Mesothelial cell of epicardium (in vitro differentiated cells): ENCODE data around the gene SINHCAF. TPM values are rescaled to one million over a fixed set of nuclear protein-coding genes. Genes with fewer than 3 reads are reported as not detected.

Source experiments
- DNase-seq, 2 experiments: peaks; one replicate each; pipeline ENCODE4 v3.0.0; 2021; ENCODE audit warnings: low spot score in 2 of 2; ENCODE audit not compliant: unreplicated experiment in 2 of 2
- H3K27ac Mint-ChIP-seq: 2 replicates; pipeline ENCODE4 v1.8.0; 2021; ENCODE audit warnings: mixed read lengths
- H3K27me3 Mint-ChIP-seq: 2 replicates; pipeline ENCODE4 v1.8.0; 2021; ENCODE audit warnings: low read depth, mixed read lengths
- H3K36me3 Mint-ChIP-seq: 2 replicates; pipeline ENCODE4 v1.8.0; 2021; ENCODE audit warnings: mixed read lengths
- H3K4me1 Mint-ChIP-seq: 2 replicates; pipeline ENCODE4 v1.8.0; 2021; ENCODE audit warnings: mixed read lengths
- H3K4me3 Mint-ChIP-seq: 2 replicates; pipeline ENCODE4 v1.8.0; 2021; ENCODE audit warnings: mild to moderate bottlenecking, moderate library complexity, mixed read lengths
- H3K9me3 Mint-ChIP-seq: 2 replicates; pipeline ENCODE4 v1.8.0; 2021; ENCODE audit warnings: mixed read lengths
- total RNA-seq: library from RNA; stranded (reverse); gene quantifications from 3 replicates; pipeline ENCODE4 v1.2.1, GENCODE V29; 2021
- TF ChIP-seq, protein P1 (sequence below): fragments of 200-600 bp; sonication (generic); IDR thresholded peaks from one replicate; pipeline ENCODE4 v1.5.0; 2021; ENCODE audit warnings: antibody characterized with exemption; ENCODE audit not compliant: unreplicated experiment

The SINHCAF gene
- total RNA-seq, 1 donor from 2014 or later = 241 TPM

DNA sequence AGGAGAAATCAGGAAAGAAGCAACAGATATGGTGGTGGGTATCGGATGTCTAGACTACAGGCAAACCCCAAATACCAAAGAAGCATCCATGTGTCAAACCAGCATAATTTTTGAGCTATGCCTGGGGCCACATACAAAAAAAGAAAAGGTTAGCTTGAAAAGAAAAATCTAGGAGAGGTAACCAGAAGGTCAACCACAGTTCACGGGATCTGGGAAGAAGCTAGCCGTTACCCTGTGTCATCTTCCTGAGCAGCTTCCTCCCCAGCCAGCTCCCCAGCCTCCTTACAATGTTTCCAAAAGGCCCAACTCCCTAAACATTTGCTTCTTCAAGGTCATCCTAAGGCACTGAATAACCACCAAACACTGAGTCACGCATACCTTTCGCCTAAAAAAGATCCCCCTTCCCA lies 3.1 kb downstream of the SINHCAF start:
- Mint-ChIP-seq H3K27ac (peak overlapping the region; percentile 98), H3K36me3 (no peaks in the 10 kb centered on the region), H3K4me1 (peaks cover 60% of the 10 kb centered on the region), H3K9me3 (no peaks in the 10 kb centered on the region), H3K4me3 (peak overlapping the region; percentile 99), H3K27me3 (no peaks in the 10 kb centered on the region)
- no peak for DNase-seq
- TF ChIP-seq, protein P1, sequence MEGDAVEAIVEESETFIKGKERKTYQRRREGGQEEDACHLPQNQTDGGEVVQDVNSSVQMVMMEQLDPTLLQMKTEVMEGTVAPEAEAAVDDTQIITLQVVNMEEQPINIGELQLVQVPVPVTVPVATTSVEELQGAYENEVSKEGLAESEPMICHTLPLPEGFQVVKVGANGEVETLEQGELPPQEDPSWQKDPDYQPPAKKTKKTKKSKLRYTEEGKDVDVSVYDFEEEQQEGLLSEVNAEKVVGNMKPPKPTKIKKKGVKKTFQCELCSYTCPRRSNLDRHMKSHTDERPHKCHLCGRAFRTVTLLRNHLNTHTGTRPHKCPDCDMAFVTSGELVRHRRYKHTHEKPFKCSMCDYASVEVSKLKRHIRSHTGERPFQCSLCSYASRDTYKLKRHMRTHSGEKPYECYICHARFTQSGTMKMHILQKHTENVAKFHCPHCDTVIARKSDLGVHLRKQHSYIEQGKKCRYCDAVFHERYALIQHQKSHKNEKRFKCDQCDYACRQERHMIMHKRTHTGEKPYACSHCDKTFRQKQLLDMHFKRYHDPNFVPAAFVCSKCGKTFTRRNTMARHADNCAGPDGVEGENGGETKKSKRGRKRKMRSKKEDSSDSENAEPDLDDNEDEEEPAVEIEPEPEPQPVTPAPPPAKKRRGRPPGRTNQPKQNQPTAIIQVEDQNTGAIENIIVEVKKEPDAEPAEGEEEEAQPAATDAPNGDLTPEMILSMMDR = no peak

DNA sequence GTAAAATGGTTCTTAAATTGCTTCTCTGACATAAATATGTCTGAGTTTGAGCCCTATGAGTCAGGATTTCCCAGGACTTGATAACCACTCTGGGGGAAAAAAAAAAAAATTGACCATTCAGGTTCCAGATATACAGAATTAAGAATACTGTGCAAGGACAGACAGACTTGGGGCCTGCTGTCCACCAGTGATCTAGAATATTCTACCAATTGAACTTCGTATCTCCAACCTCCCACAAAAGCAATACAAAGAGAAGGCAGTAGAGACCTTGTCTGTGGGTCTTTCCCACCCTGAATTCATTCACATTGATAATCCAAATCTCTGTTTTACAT lies 4.1 kb downstream of the SINHCAF start:
- H3K36me3 Mint-ChIP-seq = no peaks in the 10 kb centered on the region
- H3K9me3 Mint-ChIP-seq = no peaks in the 10 kb centered on the region
- DNase-seq = no peak
- peaks cover 64% of the 10 kb centered on the region for H3K4me1 Mint-ChIP-seq
- H3K4me3 Mint-ChIP-seq = peak overlapping the region; percentile 99
- TF ChIP-seq, protein P1 = no peak
- peak overlapping the region; percentile 98 for H3K27ac Mint-ChIP-seq
- no peaks in the 10 kb centered on the region for H3K27me3 Mint-ChIP-seq

GRCh38 chr12:31321186-31321896 lies 4.6 kb downstream of the SINHCAF start:
- Mint-ChIP-seq H3K27ac (peak overlapping the region; percentile 98), H3K9me3 (no peaks in the 10 kb centered on the region), H3K4me1 (peaks cover 64% of the 10 kb centered on the region), H3K4me3 (peak overlapping the region; percentile 99), H3K27me3 (no peaks in the 10 kb centered on the region), H3K36me3 (no peaks in the 10 kb centered on the region)
- TF ChIP-seq, protein P1 = no peak
- DNase-seq = no peak

GRCh38 chr12:31318657-31319269 lies 7.2 kb downstream of the SINHCAF start:
- Mint-ChIP-seq H3K9me3 (no peaks in the 10 kb centered on the region), H3K27me3 (no peaks in the 10 kb centered on the region), H3K27ac (peak overlapping the region; percentile 98), H3K36me3 (peaks cover 3% of the 10 kb centered on the region), H3K4me3 (peak overlapping the region; percentile 99), H3K4me1 (peaks cover 84% of the 10 kb centered on the region)
- TF ChIP-seq, protein P1 = no peak
- DNase-seq = no peak

DNA sequence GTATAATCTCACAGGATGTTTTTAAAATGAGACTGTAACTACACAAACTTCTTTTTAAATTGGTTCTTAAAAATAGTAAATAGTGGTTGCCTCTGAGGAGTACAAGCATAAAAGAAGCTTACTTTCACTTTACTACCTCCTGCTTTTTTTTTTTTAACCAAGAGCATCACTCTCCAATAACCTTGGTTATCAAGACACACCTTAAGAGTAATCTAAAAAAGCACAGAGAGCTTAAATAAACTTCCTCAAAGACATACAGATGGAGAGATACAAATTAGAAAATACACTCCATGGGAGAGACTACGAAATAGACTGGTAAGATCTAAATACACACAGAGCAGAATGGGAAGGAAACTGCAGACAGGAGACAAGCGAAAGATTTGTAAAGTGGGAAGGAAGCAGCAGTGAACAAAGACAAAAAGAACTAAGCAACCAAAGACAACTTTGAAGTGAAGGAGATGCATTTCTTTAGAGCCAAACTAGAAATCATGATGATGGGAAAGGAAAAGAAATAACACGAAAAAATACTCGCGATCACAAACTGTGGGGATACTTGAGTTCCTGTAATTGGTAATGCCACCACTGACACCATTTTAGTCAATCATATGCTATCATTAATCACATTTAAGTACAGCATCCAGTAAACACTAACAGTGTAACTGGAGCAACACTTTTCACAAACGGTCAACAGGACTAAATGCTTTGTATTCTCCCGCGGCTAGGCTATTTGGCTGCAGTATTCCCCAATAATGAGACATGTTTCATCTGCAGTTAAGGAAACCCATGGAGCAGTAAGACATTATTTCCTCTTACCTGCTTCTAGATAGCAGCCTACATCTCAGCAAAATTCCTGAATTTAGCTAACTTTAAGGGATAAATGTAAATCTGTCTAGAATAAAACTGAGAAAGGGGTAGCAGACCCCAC lies 8.2 kb downstream of the SINHCAF start:
- H3K36me3 Mint-ChIP-seq = peaks cover 4% of the 10 kb centered on the region
- no peaks in the 10 kb centered on the region for H3K27me3 Mint-ChIP-seq
- TF ChIP-seq, protein P1 = no peak
- H3K4me3 Mint-ChIP-seq = peak overlapping the region; percentile 55
- peaks cover 80% of the 10 kb centered on the region for H3K4me1 Mint-ChIP-seq
- DNase-seq = no peak
- H3K27ac Mint-ChIP-seq = peak overlapping the region; percentile 98
- H3K9me3 Mint-ChIP-seq = no peaks in the 10 kb centered on the region
